GM12878 (cell line): ENCODE data around the gene CRHR2. TPM values are rescaled to one million over a fixed set of nuclear protein-coding genes. Genes with fewer than 3 reads are reported as not detected.

Source experiments
- ATAC-seq: fragments of 200-7000 bp; cut with Tn5 transposase; 3 replicates; pipeline ENCODE4 v1.9.1; 2020; ENCODE audit warnings: mild to moderate bottlenecking, moderate library complexity
- BruUV-seq: library from RNA; stranded (reverse); fragments of 400-500 nt; replicated peaks from 2 replicates; lab custom pipeline; 2021; lab: Mats Ljungman, UMichigan
- CTCF ChIA-PET: fragments of 300-600 bp; sonication (Branson Sonifier 250); formaldehyde crosslinking; extraction: SDS; loops from one replicate; lab custom pipeline; 2021; ENCODE audit warnings: inconsistent platforms; lab: Yijun Ruan, JAX
- POLR2A ChIA-PET: fragments of 350-600 bp; formaldehyde crosslinking; extraction: SDS; loops from one replicate; lab custom pipeline; 2021; ENCODE audit warnings: inconsistent platforms; lab: Charles Lee
- RAD21 ChIA-PET: fragments of 300-600 bp; sonication (Branson Sonifier 250); formaldehyde crosslinking; loops from one replicate; lab custom pipeline; 2023; ENCODE audit warnings: antibody characterized with exemption; ENCODE audit not compliant: unreplicated experiment; lab: Charles Lee
- SMC1A ChIA-PET: fragments of 300-600 bp; sonication (Branson Sonifier 250); formaldehyde crosslinking; loops from one replicate; lab custom pipeline; 2023; ENCODE audit not compliant: unreplicated experiment, uncharacterized antibody; lab: Charles Lee
- DNase-seq: peaks from one replicate; pipeline ENCODE4 v3.0.0-alpha.2; 2011; ENCODE audit warnings: low read depth, low spot score
- FAIRE-seq: peaks from 3 replicates; lab custom pipeline; 2011; peaks lifted over from hg19 to GRCh38; lab: Jason Lieb, UNC
- H2AFZ ChIP-seq: 2 replicates; pipeline ENCODE4 v1.6.0; 2011; ENCODE audit warnings: low read depth, low read length, control low read depth; ENCODE audit not compliant: control insufficient read depth
- H3K27ac ChIP-seq: 2 replicates; pipeline ENCODE4 v1.5.1; 2011; ENCODE audit warnings: control low read depth; ENCODE audit not compliant: control insufficient read depth, insufficient read depth
- H3K27me3 ChIP-seq, 2 experiments: replicated peaks in 1 of 2; 2 replicates each; pipeline versions ENCODE4 v1.6.0 to v1.6.1; 2011; ENCODE audit warnings: low read length in 1 of 2; ENCODE audit not compliant: control insufficient read depth in 2 of 2, insufficient read depth in 2 of 2
- H3K36me3 ChIP-seq, 2 experiments: 2 replicates each; pipeline ENCODE4 v1.5.1; 2011; ENCODE audit warnings: low read length in 1 of 2; ENCODE audit not compliant: control insufficient read depth in 2 of 2, insufficient read depth in 2 of 2
- H3K4me1 ChIP-seq: 2 replicates; pipeline ENCODE4 v1.6.1; 2011; ENCODE audit warnings: mild to moderate bottlenecking, low read length, moderate library complexity, mixed read lengths; ENCODE audit not compliant: control insufficient read depth, insufficient read depth
- H3K4me2 ChIP-seq: 2 replicates; pipeline ENCODE4 v1.6.0; 2011; ENCODE audit warnings: control low read depth; ENCODE audit not compliant: control insufficient read depth, insufficient read depth
- H3K4me3 ChIP-seq: fragments of 200-600 bp; sonication (generic); 2 replicates; pipeline ENCODE4 v1.5.1; 2016
- H3K79me2 ChIP-seq: 2 replicates; pipeline ENCODE4 v1.6.0; 2011; ENCODE audit warnings: low read length; ENCODE audit not compliant: control insufficient read depth, insufficient read depth
- H3K9ac ChIP-seq: 2 replicates; pipeline ENCODE4 v1.8.0; 2011; ENCODE audit warnings: low read length, control low read depth, mixed read lengths; ENCODE audit not compliant: control insufficient read depth, insufficient read depth
- H3K9me3 ChIP-seq: replicated peaks from 3 replicates; pipeline ENCODE4 v1.5.1; 2011; ENCODE audit warnings: mild to moderate bottlenecking, low read length; ENCODE audit not compliant: control insufficient read depth, insufficient read depth
- H4K20me1 ChIP-seq: 2 replicates; pipeline ENCODE4 v1.6.0; 2011; ENCODE audit not compliant: control insufficient read depth, insufficient read depth
- ASH2L ChIP-seq: fragments of 300-600, 200-600 bp; sonication (generic); IDR thresholded peaks from 2 replicates; pipeline ENCODE4 v1.6.1; 2017; ENCODE audit warnings: low read depth, mild to moderate bottlenecking, borderline replicate concordance
- BCL3 ChIP-seq: IDR thresholded peaks from 2 replicates; pipeline ENCODE4 v1.6.1; 2011; ENCODE audit warnings: borderline replicate concordance, low read depth, mild to moderate bottlenecking, moderate library complexity, low read length; ENCODE audit not compliant: insufficient read depth, poor library complexity, severe bottlenecking
- CEBPZ ChIP-seq: fragments of 150-350 bp; IDR thresholded peaks from 2 replicates; pipeline ENCODE4 v1.6.1; 2016; ENCODE audit warnings: low read depth, low read length
- CHD1 ChIP-seq: IDR thresholded peaks from 2 replicates; pipeline ENCODE4 v1.6.1; 2012; ENCODE audit warnings: low read depth, low read length, improper control_type of control experiment
- EGR1 ChIP-seq, 2 experiments: IDR thresholded peaks; 1 replicate in 1 of 2; 2 replicates in 1 of 2; pipeline ENCODE4 v1.6.1; 2011 to 2012; ENCODE audit warnings: low read depth in 2 of 2, low read length in 2 of 2, borderline replicate concordance in 1 of 2, mild to moderate bottlenecking in 1 of 2, moderate library complexity in 1 of 2
- FOS ChIP-seq: IDR thresholded peaks from 3 replicates; pipeline ENCODE4 v1.6.1; 2011; ENCODE audit warnings: borderline replicate concordance; ENCODE audit not compliant: insufficient read length; ENCODE audit errors: extremely low read depth
- HDGF ChIP-seq: fragments of 450-650 bp; IDR thresholded peaks from 2 replicates; pipeline ENCODE4 v1.6.1; 2016; ENCODE audit warnings: antibody characterized with exemption
- IKZF2 ChIP-seq, 2 experiments: fragments of 450-650 bp; IDR thresholded peaks; 2 replicates each; pipeline ENCODE4 v1.6.1; 2017; ENCODE audit warnings: mild to moderate bottlenecking in 2 of 2, moderate library complexity in 2 of 2
- KLF5 ChIP-seq: fragments of 450-650 bp; IDR thresholded peaks from 2 replicates; pipeline ENCODE4 v1.6.1; 2014; ENCODE audit warnings: mild to moderate bottlenecking; ENCODE audit not compliant: partially characterized antibody
- MEF2B ChIP-seq: fragments of 450-650 bp; IDR thresholded peaks from 2 replicates; pipeline ENCODE4 v1.6.1; 2018; ENCODE audit warnings: mild to moderate bottlenecking, moderate library complexity; ENCODE audit not compliant: partially characterized antibody, poor library complexity, severe bottlenecking
- MYC ChIP-seq: IDR thresholded peaks from 2 replicates; pipeline ENCODE4 v1.6.1; 2011; ENCODE audit warnings: mild to moderate bottlenecking, low read length, moderate library complexity, inconsistent platforms; ENCODE audit not compliant: insufficient read depth, insufficient replicate concordance, insufficient read length, severe bottlenecking
- NBN ChIP-seq: fragments of 450-650 bp; IDR thresholded peaks from 2 replicates; pipeline ENCODE4 v1.6.1; 2016
- NFXL1 ChIP-seq: fragments of 450-650 bp; IDR thresholded peaks from 2 replicates; pipeline ENCODE4 v1.6.1; 2017; ENCODE audit warnings: antibody characterized with exemption, mild to moderate bottlenecking, borderline replicate concordance
- SMC3 ChIP-seq: IDR thresholded peaks from 2 replicates; pipeline ENCODE4 v1.6.1; 2011; ENCODE audit warnings: low read length, improper control_type of control experiment, borderline replicate concordance
- ZBED1 ChIP-seq: IDR thresholded peaks from 2 replicates; pipeline ENCODE4 v1.6.1; 2016; ENCODE audit warnings: borderline replicate concordance
- WGBS: methylation state at CpG from one replicate; pipeline ENCODE4 v1.1.6; 2016; ENCODE audit warnings: low lambda C conversion rate; ENCODE audit not compliant: insufficient replicate concordance, insufficient coverage; ENCODE audit errors: missing lambda C conversion rate; 5-methylcytosine and 5-hydroxymethylcytosine counted together
- in situ Hi-C: fragments of 300-500 bp; cut with MboI; formaldehyde crosslinking; loops from 9 replicates; pipeline ENCODE4 v1.14.3; 2018; ENCODE audit warnings: mixed read lengths
- intact Hi-C: fragments of 100-400 bp; cut with micrococcal nuclease; formaldehyde crosslinking; loops from one replicate; pipeline ENCODE4 v1.14.2; 2022; ENCODE audit not compliant: unreplicated experiment
- polyA plus RNA-seq, 11 experiments: library from polyadenylated mRNA; depleted of rRNA in 4 of 11; unstranded in 6 of 11; stranded (reverse) in 5 of 11; fragments of >200 nt; fragmentation: Nextera tagmentation in 4 of 11; fragmentation: Illumina TruSeq in 1 of 11; extraction: Ambion mirVana in 4 of 11; extraction: Trizol in 1 of 11; gene quantifications; 1 replicate in 1 of 11; 2 replicates in 10 of 11; pipeline versions ENCODE4 v1.2.1 to v1.2.3, GENCODE V29; 2011 to 2016; ENCODE audit warnings: inconsistent platforms in 2 of 11, missing spikeins in 2 of 11, low read depth in 1 of 11
- total RNA-seq, 4 experiments: library from RNA; depleted of rRNA in 3 of 4; stranded (reverse); fragments of >200 nt in 3 of 4; fragmentation: Illumina TruSeq in 1 of 4; extraction: Trizol in 1 of 4; gene quantifications; 2 replicates each; pipeline versions ENCODE4 v1.2.1 to v1.2.3, GENCODE V29; 2013 to 2021

The CRHR2 gene
- total and polyA plus RNA-seq, 10 of the 15 experiments (the other 5 are each of a cell fraction or from before 2014, with no cell fraction given) = not detected

- no peak for TF ChIP-seq BCL3
- TF ChIP-seq NFXL1 = no peak
- TF ChIP-seq FOS = no peak
- no peak for TF ChIP-seq MEF2B
- no peak for TF ChIP-seq ZBED1
- no peak for TF ChIP-seq ASH2L
- TF ChIP-seq NBN = no peak
- no peak for TF ChIP-seq HDGF
Observed at GRCh38 chr7:30616318-30616717, 65.9 kb downstream of the CRHR2 start (continued).

- Histone ChIP-seq H3K27ac (no peak overlapping the region), H3K9ac (no peak overlapping the region), H3K36me3 (peaks cover 15 to 47% of the 10 kb centered on the region in 2 experiments), H3K4me3 (no peak overlapping the region), H3K27me3 (no peaks in the 10 kb centered on the region), H3K4me1 (no peaks in the 10 kb centered on the region), H3K4me2 (no peak overlapping the region), H3K79me2 (no peaks in the 10 kb centered on the region; the same call in 1 of the 2 replicates), H2AFZ (no peak overlapping the region), H3K9me3 (no peaks in the 10 kb centered on the region), H4K20me1 (no peaks in the 10 kb centered on the region)
- in situ Hi-C loops (no loop called here), intact Hi-C loops (no loop called here)
- RAD21 ChIA-PET = no interaction called here
- POLR2A ChIA-PET = interaction anchor here (0.6 kb wide), 1 partner anchor 27 kb away, joined by 5 read pairs; no protein-coding TSS in a partner anchor
- CTCF ChIA-PET = interaction anchor here (1.7 kb wide), 1 partner anchor 8 kb away, joined by 3 read pairs; no protein-coding TSS in a partner anchor
- WGBS = 80% methylated on average over 4 of the region's 4 CpGs
- DNase-seq (no peak), FAIRE-seq (no peak), ATAC-seq (no peak)
- BruUV-seq = no TSS peak
- SMC1A ChIA-PET = interaction anchor here (0.7 to 1.5 kb wide), 3 partner anchors 8 to 15 kb away, joined by 3 to 4 read pairs (median 3); no protein-coding TSS in a partner anchor
- TF ChIP-seq EGR1 (IDR thresholded peaks at IDR 0.05; ENCODE audit: borderline replicate concordance in 1 of 2, low read depth in 2 of 2, low read length in 2 of 2) = no peak
- TF ChIP-seq CEBPZ = no peak
- TF ChIP-seq CHD1 = no peak
- TF ChIP-seq IKZF2 (IDR thresholded peaks at IDR 0.05) = no peak
- no peak for TF ChIP-seq KLF5
- no peak for TF ChIP-seq SMC3
- no peak for TF ChIP-seq MYC
Observed at GRCh38 chr7:30613366-30614325, 68.6 kb downstream of the CRHR2 start.
